Measurements from ENCODE around the gene FGF14.

DNA sequence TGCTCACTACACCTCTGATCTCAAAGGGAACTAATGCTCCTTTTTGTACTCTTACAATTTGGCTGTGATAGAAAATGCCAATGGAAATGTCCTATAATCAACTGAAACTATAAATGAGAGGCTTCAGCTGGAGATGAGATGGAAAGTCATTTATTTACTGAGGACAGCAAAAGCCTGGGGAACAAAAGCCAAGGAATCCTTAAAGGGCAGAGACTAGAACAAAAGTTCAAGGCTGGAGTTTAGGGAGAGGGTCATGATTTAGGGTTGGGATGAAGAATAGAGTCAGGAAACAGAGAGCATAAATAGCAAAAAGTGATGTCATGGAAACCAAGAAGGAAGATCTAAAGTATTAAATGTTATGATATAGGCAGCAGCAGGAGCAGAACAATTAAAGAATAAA is 401.1 kb downstream of the FGF14 start:
- TF ChIP-seq, protein P1, sequence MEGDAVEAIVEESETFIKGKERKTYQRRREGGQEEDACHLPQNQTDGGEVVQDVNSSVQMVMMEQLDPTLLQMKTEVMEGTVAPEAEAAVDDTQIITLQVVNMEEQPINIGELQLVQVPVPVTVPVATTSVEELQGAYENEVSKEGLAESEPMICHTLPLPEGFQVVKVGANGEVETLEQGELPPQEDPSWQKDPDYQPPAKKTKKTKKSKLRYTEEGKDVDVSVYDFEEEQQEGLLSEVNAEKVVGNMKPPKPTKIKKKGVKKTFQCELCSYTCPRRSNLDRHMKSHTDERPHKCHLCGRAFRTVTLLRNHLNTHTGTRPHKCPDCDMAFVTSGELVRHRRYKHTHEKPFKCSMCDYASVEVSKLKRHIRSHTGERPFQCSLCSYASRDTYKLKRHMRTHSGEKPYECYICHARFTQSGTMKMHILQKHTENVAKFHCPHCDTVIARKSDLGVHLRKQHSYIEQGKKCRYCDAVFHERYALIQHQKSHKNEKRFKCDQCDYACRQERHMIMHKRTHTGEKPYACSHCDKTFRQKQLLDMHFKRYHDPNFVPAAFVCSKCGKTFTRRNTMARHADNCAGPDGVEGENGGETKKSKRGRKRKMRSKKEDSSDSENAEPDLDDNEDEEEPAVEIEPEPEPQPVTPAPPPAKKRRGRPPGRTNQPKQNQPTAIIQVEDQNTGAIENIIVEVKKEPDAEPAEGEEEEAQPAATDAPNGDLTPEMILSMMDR (optimal IDR thresholded peaks at IDR 0.05 in 1 of 3, IDR thresholded peaks at IDR 0.05 in 1 of 3, conservative IDR thresholded peaks at IDR 0.05 in 1 of 3; ENCODE audit: extremely low read depth in 1 of 3, insufficient read depth in 2 of 3, low read length in 3 of 3) = no peak
- no peak for TF ChIP-seq EZH2 (IDR thresholded peaks at IDR 0.05; ENCODE audit: low read length)

Measured in keratinocyte (primary cell).